ENCODE results near the gene MMP28. TPM values are rescaled to one million over a fixed set of nuclear protein-coding genes. Genes with fewer than 3 reads are reported as not detected.
A peak's percentile ranks its signal among the peaks of the same experiment; 100 is the strongest.

The MMP28 gene
- total and polyA plus RNA-seq, 10 of the 15 experiments (the other 5 are each of a cell fraction or from before 2014, with no cell fraction given): not detected

DNA sequence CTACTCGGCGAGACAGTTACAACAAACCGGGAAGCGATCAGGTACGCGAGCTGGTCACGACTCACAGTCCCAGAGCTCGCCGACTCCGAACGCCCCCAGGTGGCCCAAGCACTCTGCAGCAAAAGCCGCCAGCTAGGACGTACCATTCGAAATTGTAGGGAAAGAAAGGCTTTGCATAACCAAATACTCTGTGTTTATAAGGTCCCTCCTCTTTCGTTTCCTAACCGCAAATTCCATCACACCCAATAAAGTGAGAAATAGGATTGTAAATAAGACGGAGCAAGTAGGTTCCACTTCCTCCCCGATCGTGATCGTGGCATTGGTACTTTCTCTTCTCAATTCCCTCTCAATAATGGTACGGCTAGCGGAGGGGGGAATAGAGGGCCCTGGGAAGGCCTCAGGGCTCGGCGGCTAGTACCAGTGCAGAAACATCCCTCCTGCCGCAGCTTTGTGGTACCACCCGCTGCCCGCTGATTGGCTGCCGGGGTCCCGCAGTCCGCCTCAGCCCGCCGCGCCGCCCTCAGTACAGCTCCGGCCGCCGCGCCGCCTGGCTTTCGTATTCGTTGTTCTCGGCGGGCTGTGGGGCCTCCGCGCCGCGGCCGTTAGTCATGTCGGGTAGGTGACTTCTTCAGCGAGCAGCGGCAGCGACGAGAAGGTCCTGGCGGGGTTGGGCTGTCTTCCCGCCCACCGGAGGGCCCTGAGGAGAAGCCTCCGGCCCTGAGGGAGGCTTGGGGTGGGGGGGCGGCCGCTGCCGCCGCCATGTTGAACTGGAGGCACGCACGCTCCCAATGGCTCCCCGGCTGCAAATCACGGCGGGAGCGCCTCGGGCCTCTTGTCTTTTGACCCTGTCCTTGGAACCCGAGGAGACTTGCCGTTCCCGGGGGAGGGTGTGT is 13.8 kb upstream of the MMP28 start, which contains the start of gene TAF15 (continued):
- TF ChIP-seq NFIC (IDR thresholded peaks at IDR 0.05; ENCODE audit: low read depth, low read length) (peak; percentile 69; the same call in 1 of the 2 replicates), MLLT1 (IDR thresholded peaks at IDR 0.05) (peak; percentile 92), TAF1 (IDR thresholded peaks at IDR 0.05; ENCODE audit: borderline replicate concordance, low read depth, low read length) (peak; percentile 98), TARDBP (IDR thresholded peaks at IDR 0.05; ENCODE audit: borderline replicate concordance) (no peak), ZNF687 (IDR thresholded peaks at IDR 0.05) (peak; percentile 88), STAT3 (IDR thresholded peaks at IDR 0.05; ENCODE audit: low read depth, low read length) (no peak), MYB (IDR thresholded peaks at IDR 0.05; ENCODE audit: borderline replicate concordance, low read depth, low read length) (no peak), ZZZ3 (IDR thresholded peaks at IDR 0.05; ENCODE audit: control insufficient read depth, insufficient read length, low read depth) (no peak), HDAC2 (IDR thresholded peaks at IDR 0.05) (no peak), SIX5 (IDR thresholded peaks at IDR 0.05; ENCODE audit: low read depth, low read length, severe bottlenecking) (peak; percentile 57), GABPA (IDR thresholded peaks at IDR 0.05; ENCODE audit: low read depth) (no peak), JUNB (IDR thresholded peaks at IDR 0.05) (no peak; the same call in 1 of the 2 replicates), SMARCA5 (IDR thresholded peaks at IDR 0.05) (peak; percentile 84), SRF (IDR thresholded peaks at IDR 0.05; ENCODE audit: low read depth in 2 of 2, low read length in 2 of 2) (no peak), STAT1 (conservative IDR thresholded peaks at IDR 0.05) (peak; percentile 54; the same call in 1 of the 2 replicates), POU2F2 (IDR thresholded peaks at IDR 0.05; ENCODE audit: borderline replicate concordance, low read depth, low read length) (peak; percentile 90), BRCA1 (IDR thresholded peaks at IDR 0.05; ENCODE audit: low read depth, low read length) (no peak)
- TF ChIP-seq, protein P1, sequence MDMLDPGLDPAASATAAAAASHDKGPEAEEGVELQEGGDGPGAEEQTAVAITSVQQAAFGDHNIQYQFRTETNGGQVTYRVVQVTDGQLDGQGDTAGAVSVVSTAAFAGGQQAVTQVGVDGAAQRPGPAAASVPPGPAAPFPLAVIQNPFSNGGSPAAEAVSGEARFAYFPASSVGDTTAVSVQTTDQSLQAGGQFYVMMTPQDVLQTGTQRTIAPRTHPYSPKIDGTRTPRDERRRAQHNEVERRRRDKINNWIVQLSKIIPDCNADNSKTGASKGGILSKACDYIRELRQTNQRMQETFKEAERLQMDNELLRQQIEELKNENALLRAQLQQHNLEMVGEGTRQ (IDR thresholded peaks at IDR 0.05; ENCODE audit: borderline replicate concordance, low read depth, low read length): no peak
- TF ChIP-seq, protein P2, sequence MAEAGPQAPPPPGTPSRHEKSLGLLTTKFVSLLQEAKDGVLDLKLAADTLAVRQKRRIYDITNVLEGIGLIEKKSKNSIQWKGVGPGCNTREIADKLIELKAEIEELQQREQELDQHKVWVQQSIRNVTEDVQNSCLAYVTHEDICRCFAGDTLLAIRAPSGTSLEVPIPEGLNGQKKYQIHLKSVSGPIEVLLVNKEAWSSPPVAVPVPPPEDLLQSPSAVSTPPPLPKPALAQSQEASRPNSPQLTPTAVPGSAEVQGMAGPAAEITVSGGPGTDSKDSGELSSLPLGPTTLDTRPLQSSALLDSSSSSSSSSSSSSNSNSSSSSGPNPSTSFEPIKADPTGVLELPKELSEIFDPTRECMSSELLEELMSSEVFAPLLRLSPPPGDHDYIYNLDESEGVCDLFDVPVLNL (IDR thresholded peaks at IDR 0.05; ENCODE audit: low read depth, low read length): 0 out of 2 replicates have a peak, but pooled peaks have one; percentile 39
- TF ChIP-seq, protein P3, sequence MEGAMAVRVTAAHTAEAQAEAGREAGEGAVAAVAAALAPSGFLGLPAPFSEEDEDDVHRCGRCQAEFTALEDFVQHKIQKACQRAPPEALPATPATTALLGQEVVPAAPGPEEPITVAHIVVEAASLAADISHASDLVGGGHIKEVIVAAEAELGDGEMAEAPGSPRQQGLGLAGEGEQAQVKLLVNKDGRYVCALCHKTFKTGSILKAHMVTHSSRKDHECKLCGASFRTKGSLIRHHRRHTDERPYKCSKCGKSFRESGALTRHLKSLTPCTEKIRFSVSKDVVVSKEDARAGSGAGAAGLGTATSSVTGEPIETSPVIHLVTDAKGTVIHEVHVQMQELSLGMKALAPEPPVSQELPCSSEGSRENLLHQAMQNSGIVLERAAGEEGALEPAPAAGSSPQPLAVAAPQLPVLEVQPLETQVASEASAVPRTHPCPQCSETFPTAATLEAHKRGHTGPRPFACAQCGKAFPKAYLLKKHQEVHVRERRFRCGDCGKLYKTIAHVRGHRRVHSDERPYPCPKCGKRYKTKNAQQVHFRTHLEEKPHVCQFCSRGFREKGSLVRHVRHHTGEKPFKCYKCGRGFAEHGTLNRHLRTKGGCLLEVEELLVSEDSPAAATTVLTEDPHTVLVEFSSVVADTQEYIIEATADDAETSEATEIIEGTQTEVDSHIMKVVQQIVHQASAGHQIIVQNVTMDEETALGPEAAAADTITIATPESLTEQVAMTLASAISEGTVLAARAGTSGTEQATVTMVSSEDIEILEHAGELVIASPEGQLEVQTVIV (IDR thresholded peaks at IDR 0.05; ENCODE audit: borderline replicate concordance, partially characterized antibody): peak; percentile 89
